ENCODE data around the gene PRDM16. TPM values are rescaled to one million over a fixed set of nuclear protein-coding genes. Genes with fewer than 3 reads are reported as not detected.
"Not testable (repeated sequence)": the region's sequence is repeated elsewhere in the genome, so short reads cannot be mapped to it uniquely, and the experiment has no call there.

Gene PRDM16
- total RNA-seq, 4 donors from 2014 or later = 0.19 to 1.6 (median 0.36) TPM

- Histone ChIP-seq H3K4me3 (no peak overlapping the region), H3K4me1 (no peaks in the 10 kb centered on the region), H3K27me3 (peaks cover 83% of the 10 kb centered on the region), H3K9me3 (no peaks in the 10 kb centered on the region), H3K27ac (no peak overlapping the region), H3K36me3 (no peaks in the 10 kb centered on the region)
- no peak for DNase-seq (ENCODE audit: low spot score in 2 of 2)
- WGBS = no CpG with 5 or more reads among the region's 9 CpGs
- TF ChIP-seq POLR2AphosphoS5 (IDR thresholded peaks at IDR 0.05) = no peak
- TF ChIP-seq, protein P1, sequence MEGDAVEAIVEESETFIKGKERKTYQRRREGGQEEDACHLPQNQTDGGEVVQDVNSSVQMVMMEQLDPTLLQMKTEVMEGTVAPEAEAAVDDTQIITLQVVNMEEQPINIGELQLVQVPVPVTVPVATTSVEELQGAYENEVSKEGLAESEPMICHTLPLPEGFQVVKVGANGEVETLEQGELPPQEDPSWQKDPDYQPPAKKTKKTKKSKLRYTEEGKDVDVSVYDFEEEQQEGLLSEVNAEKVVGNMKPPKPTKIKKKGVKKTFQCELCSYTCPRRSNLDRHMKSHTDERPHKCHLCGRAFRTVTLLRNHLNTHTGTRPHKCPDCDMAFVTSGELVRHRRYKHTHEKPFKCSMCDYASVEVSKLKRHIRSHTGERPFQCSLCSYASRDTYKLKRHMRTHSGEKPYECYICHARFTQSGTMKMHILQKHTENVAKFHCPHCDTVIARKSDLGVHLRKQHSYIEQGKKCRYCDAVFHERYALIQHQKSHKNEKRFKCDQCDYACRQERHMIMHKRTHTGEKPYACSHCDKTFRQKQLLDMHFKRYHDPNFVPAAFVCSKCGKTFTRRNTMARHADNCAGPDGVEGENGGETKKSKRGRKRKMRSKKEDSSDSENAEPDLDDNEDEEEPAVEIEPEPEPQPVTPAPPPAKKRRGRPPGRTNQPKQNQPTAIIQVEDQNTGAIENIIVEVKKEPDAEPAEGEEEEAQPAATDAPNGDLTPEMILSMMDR (IDR thresholded peaks at IDR 0.05) = no peak
- TF ChIP-seq POLR2A (IDR thresholded peaks at IDR 0.05) = no peak
- TF ChIP-seq EP300 (IDR thresholded peaks at IDR 0.05) = no peak
Measured at GRCh38 chr1:3282186-3282585, 213.2 kb downstream of the PRDM16 start.

DNA sequence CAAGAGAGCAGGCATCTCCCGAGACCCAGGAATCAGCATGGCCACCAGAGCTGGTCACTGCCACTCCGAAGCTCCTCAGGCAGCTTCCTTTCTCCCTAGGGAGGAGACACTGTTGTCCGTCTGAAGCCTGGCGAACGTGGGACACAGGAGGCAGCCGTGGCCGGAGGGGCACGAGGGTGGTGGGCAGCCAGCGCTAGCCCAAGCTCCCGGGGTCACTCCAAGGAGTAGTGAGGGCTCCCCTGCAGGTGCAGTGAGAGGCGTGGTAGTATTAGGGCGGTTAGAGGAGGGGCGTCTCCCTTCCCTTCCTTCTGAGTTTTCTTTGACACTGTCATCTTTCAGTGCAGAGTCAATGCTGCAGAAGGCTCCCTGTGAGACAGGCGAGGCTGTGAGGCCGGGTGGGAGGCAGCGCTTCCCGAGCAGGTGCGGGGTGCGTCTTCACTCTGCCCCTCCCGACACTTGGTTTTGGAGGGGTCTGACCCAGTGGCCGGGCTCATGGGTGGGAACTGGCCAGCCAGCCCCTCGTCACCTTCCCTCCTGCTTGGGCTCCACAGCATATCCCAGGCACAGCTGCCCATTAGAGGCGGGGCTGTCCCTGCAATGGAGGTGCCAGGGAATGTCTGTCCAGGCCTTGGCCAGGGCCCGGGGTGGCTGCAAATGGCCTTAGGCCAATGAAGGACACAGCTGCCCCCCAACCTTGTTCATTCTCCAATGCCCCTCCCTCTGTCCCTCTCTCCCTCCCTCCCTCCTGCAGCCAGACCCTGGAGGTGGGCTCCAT is 213.8 kb downstream of the PRDM16 start:
- Histone ChIP-seq H3K4me1 (no peaks in the 10 kb centered on the region), H3K36me3 (no peaks in the 10 kb centered on the region), H3K27ac (no peak overlapping the region), H3K9me3 (no peaks in the 10 kb centered on the region), H3K4me3 (no peak overlapping the region), H3K27me3 (peaks cover 80% of the 10 kb centered on the region)
- WGBS = 77% methylated on average over 11 of the region's 24 CpGs
- no peak for DNase-seq (ENCODE audit: low spot score in 2 of 2)
- TF ChIP-seq, protein P1 (IDR thresholded peaks at IDR 0.05) = no peak
- TF ChIP-seq EP300 (IDR thresholded peaks at IDR 0.05) (no peak), POLR2A (IDR thresholded peaks at IDR 0.05) (no peak), POLR2AphosphoS5 (IDR thresholded peaks at IDR 0.05) (no peak)

DNA sequence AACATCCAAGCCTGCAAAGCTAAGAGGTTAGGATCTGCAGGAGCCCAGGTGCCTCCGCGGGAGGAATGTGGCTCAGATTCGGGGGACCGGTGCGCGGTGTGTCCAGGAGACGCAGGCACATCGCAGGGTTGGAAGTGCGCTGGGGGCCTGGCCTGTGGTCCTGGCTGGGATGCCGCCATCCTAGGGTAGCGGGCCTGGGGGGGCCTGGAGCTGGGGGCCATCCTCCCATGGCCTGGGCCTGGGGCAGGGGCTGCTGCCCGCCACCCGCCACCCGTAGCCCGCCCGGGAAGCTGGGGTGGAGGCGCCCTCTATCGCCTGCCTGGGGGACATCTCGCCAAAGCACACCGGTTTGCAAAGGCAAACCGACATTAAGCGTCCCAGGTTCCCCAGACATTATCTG is 214.8 kb downstream of the PRDM16 start:
- TF ChIP-seq POLR2AphosphoS5 (IDR thresholded peaks at IDR 0.05) = no peak
- TF ChIP-seq EP300 (IDR thresholded peaks at IDR 0.05) = no peak
- no peak for TF ChIP-seq POLR2A (IDR thresholded peaks at IDR 0.05)
- TF ChIP-seq, protein P1 (IDR thresholded peaks at IDR 0.05) = peak; percentile 13 to 53
- H3K4me3 ChIP-seq = no peak overlapping the region

DNA sequence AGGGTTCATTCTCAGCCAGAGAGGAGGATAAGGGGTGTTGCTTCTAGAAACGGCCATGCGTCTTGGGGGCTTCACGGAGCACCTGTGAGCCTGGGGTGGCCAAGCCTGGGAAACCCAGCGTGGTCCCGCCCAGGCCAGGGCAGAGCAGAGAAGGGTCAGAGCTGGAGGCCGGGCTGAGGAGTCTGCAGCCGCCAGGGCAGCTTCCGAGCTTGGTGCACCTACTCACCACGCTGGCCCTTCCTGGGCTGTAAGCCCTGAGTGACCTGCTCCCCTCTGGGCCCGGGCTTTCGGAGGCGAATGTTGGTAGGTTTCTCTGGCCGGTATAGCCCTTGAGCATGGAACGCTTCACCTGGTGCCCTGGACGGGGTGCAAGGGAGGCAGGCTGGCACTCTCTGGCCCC is 215.7 kb downstream of the PRDM16 start:
- Histone ChIP-seq H3K27ac (no peak overlapping the region), H3K27me3 (peaks cover 83% of the 10 kb centered on the region), H3K4me3 (no peak overlapping the region), H3K36me3 (no peaks in the 10 kb centered on the region), H3K9me3 (no peaks in the 10 kb centered on the region), H3K4me1 (no peaks in the 10 kb centered on the region)
- no peak for DNase-seq (ENCODE audit: low spot score in 2 of 2)
- TF ChIP-seq POLR2A (IDR thresholded peaks at IDR 0.05) (no peak), POLR2AphosphoS5 (IDR thresholded peaks at IDR 0.05) (no peak), EP300 (IDR thresholded peaks at IDR 0.05) (no peak)
- TF ChIP-seq, protein P1 (IDR thresholded peaks at IDR 0.05) = no peak
- WGBS = 87% methylated on average over 8 of the region's 15 CpGs

More for the DNA sequence above, 214.8 kb downstream of the PRDM16 start:
- no peak overlapping the region for H3K27ac ChIP-seq
- 21% methylated on average over 18 of the region's 22 CpGs for WGBS
- H3K4me1 ChIP-seq = no peaks in the 10 kb centered on the region
- H3K36me3 ChIP-seq = no peaks in the 10 kb centered on the region
- no peaks in the 10 kb centered on the region for H3K9me3 ChIP-seq
- peaks cover 83% of the 10 kb centered on the region for H3K27me3 ChIP-seq
- no peak for DNase-seq (ENCODE audit: low spot score in 2 of 2)

GRCh38 chr1:3285106-3285740 is 216.2 kb downstream of the PRDM16 start:
- DNase-seq (ENCODE audit: low spot score in 2 of 2) = no peak
- Histone ChIP-seq H3K9me3 (no peaks in the 10 kb centered on the region), H3K4me1 (no peaks in the 10 kb centered on the region), H3K4me3 (no peak overlapping the region), H3K27ac (no peak overlapping the region), H3K36me3 (no peaks in the 10 kb centered on the region), H3K27me3 (peaks cover 83% of the 10 kb centered on the region)
- 69% methylated on average over 4 of the region's 19 CpGs for WGBS
- TF ChIP-seq POLR2A (IDR thresholded peaks at IDR 0.05) = no peak
- TF ChIP-seq, protein P1 (IDR thresholded peaks at IDR 0.05) = no peak
- TF ChIP-seq EP300 (IDR thresholded peaks at IDR 0.05) = no peak
- no peak for TF ChIP-seq POLR2AphosphoS5 (IDR thresholded peaks at IDR 0.05)

GRCh38 chr1:3287095-3287494 is 218.1 kb downstream of the PRDM16 start:
- not testable (repeated sequence) for DNase-seq (ENCODE audit: low spot score in 2 of 2); H3K4me1 ChIP-seq; H3K36me3 ChIP-seq; H3K4me3 ChIP-seq; H3K27ac ChIP-seq; H3K9me3 ChIP-seq
- H3K27me3 ChIP-seq = peaks cover 82% of the 10 kb centered on the region
- WGBS = 80% methylated on average over 1 of the region's 33 CpGs
